ENCODE results near the gene VANGL1.
A peak's percentile ranks its signal among the peaks of the same experiment; 100 is the strongest.

Gene VANGL1

GRCh38 chr1:115676498-115677181 is 34.9 kb downstream of the VANGL1 start:
- ChIA-PET POLR2A (ENCODE audit: low non-redundant PET) (no interaction called here), CTCF (interaction anchor here (1.0 kb wide), 1 partner anchor 30 kb away, joined by 4 read pairs; no protein-coding TSS in a partner anchor)
- DNase-seq (ENCODE audit: low spot score) = no peak
- TF ChIP-seq CTCF (conservative IDR thresholded peaks at IDR 0.05; ENCODE audit: low read depth) = no peak
- peak overlapping the region; percentile 46 for H3K27ac ChIP-seq

- no peak for TF ChIP-seq CTCF (conservative IDR thresholded peaks at IDR 0.05; ENCODE audit: low read depth)
- no peak for DNase-seq (ENCODE audit: low spot score)
- POLR2A ChIA-PET (ENCODE audit: low non-redundant PET) = no interaction called here
- H3K27ac ChIP-seq = peak overlapping the region; percentile 46
- CTCF ChIA-PET = interaction anchor here (1.0 kb wide), 1 partner anchor 29 kb away, joined by 4 read pairs; no protein-coding TSS in a partner anchor
Observed at GRCh38 chr1:115677182-115677555, 35.4 kb downstream of the VANGL1 start.

- DNase-seq (ENCODE audit: low spot score) = no peak
- CTCF ChIA-PET = no interaction called here
- POLR2A ChIA-PET (ENCODE audit: low non-redundant PET) = no interaction called here
- H3K27ac ChIP-seq = no peak overlapping the region
- no peak for TF ChIP-seq CTCF (conservative IDR thresholded peaks at IDR 0.05; ENCODE audit: low read depth)
Observed at GRCh38 chr1:115677565-115677964, 35.8 kb downstream of the VANGL1 start.

- no peak for TF ChIP-seq CTCF (conservative IDR thresholded peaks at IDR 0.05; ENCODE audit: low read depth)
- DNase-seq (ENCODE audit: low spot score) = no peak
- H3K27ac ChIP-seq = peak overlapping the region; percentile 58
- ChIA-PET CTCF (interaction anchor here (0.8 kb wide), 1 partner anchor 29 kb away, joined by 4 read pairs; no protein-coding TSS in a partner anchor), POLR2A (ENCODE audit: low non-redundant PET) (interaction anchor here (0.6 kb wide), 1 partner anchor 28 kb away, joined by 4 read pairs; no protein-coding TSS in a partner anchor)
Observed at GRCh38 chr1:115678141-115678540, 36.4 kb downstream of the VANGL1 start.

GRCh38 chr1:115679141-115679611 is 37.4 kb downstream of the VANGL1 start:
- TF ChIP-seq CTCF (conservative IDR thresholded peaks at IDR 0.05; ENCODE audit: low read depth) = no peak
- H3K27ac ChIP-seq = peak overlapping the region; percentile 58
- ChIA-PET POLR2A (ENCODE audit: low non-redundant PET) (interaction anchor here (0.6 kb wide), 1 partner anchor 36 kb away, joined by 4 read pairs; no protein-coding TSS in a partner anchor), CTCF (interaction anchor here (0.8 kb wide), 1 partner anchor 28 kb away, joined by 4 read pairs; no protein-coding TSS in a partner anchor)
- DNase-seq (ENCODE audit: low spot score) = peak; percentile 76

GRCh38 chr1:115680730-115681111 is 39.0 kb downstream of the VANGL1 start:
- no peak for DNase-seq (ENCODE audit: low spot score)
- ChIA-PET CTCF (interaction anchor here (1.1 kb wide), 1 partner anchor 26 kb away, joined by 5 read pairs; no protein-coding TSS in a partner anchor), POLR2A (ENCODE audit: low non-redundant PET) (no interaction called here)
- TF ChIP-seq CTCF (conservative IDR thresholded peaks at IDR 0.05; ENCODE audit: low read depth) = no peak
- no peak overlapping the region for H3K27ac ChIP-seq

Measured in RWPE1 (cell line).